GM19467 (cell line): ENCODE measurements around the gene SPNS2.
"Not testable (repeated sequence)": the region's sequence is repeated elsewhere in the genome, so short reads cannot be mapped to it uniquely, and the experiment has no call there.

ENCODE experiments used
- ATAC-seq: cut with Tn5 transposase; IDR thresholded peaks from one replicate; pipeline ENCODE4 v1.9.1; 2021; ENCODE audit warnings: mild to moderate bottlenecking, moderate library complexity; ENCODE audit not compliant: unreplicated experiment

The SPNS2 gene

DNA sequence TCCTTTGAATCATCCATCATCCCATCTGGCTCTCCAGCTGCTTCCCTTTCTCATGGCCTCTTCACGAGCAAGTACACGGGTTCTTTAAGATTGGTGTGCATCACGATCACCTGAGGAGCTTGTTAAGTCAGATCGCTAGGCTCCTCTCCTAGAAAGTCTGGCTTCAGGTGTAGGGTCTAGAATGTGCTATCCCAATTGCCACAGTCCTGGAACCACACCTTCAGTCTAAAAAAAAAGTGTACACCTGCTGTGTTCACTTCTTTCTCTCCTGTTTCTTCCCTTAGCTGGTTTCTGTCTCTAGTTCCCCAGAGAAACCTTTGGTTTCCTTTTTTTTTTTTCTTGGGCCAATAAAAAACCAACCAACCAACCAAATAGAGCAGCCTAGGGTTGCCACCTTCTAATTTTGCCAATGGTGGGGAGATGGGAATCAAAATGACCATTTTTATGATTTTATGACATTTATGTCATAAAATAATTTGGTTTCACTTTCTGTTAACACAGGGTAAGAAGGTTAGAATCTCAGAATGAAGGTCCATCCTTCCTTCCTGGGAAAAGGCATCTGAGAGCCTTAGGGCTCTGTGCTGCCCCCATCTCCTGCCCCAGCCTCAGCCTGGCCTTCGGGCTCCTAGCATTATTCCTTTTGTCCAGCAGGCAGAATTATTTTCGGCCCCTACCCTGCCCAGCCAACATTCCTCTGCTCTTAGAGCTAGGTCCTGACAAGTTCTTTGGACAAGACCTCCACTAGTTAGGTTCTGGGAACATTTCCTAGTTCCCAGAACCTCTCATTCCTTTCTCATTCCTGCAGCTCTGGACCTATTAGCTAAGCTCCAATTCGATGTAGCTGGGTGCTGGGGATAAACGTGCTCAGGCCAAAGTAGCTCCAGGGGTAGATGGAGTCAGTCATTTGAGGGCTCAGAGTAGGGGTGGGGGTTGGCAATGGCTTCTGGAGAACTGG is 63.6 kb downstream of the SPNS2 start:
- no peak for ATAC-seq

DNA sequence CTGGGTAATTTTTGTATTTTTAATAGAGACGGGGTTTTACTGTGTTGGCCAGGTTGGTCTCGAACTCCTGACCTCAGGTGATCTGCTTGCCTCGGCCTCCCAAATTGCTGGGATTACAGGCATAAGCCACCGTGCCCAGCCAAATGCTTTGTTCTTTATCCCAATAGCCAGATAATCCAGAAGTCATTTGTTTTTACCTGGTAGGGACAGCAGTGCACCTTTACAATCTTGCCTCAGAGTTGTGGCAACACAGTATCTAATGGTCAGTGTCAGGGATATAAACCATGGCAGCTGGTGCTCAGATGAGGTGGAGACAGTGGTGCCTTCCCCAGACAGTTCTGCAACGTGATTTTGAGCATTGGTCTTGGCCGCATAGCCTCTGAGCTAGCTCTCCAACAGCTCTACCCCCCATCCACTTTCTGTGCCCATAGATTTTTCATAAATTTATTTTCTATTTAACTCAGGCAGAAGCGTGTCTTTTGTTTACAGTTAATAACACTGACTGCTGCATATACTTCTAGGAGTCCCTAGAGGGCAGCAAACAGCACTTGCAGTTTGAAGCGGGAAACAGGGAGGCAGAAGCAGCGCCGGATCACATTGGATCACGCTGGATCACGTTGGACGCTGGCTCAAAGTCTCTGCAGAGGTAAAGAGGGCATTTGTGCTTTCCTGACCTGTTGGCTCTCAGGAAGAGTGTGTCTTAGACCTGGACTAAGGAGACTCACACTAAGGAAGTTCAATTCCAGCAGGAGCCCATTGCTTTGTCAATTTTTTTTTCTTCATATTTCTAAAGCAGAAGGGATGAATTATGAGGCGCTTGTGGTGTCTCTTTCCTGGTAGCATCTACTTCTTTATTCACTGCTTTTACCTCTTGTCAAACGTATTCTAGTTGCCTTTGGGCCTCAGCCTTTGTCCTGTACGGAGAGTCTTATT is 66.8 kb downstream of the SPNS2 start:
- ATAC-seq, result no peak

DNA sequence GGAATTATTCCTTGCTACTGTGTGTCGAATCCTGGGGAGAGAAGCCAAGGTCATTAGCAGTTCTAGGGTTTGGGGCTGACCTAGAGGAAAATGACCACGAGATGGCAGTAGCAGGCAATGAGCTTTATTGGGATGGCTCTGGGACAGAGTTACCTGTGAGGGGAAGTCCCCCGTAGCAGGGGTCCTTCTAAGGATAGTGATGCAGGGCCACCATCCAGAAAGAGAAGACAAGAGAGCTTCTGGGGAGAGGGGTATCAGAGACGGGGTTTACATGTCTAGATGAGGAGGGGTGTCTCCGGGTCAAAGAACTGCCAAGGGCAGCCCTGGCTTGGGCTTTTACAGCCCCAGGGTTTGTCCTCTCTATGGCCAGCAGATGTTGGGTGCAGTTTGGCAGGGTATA is 68.1 kb downstream of the SPNS2 start:
- no peak for ATAC-seq

DNA sequence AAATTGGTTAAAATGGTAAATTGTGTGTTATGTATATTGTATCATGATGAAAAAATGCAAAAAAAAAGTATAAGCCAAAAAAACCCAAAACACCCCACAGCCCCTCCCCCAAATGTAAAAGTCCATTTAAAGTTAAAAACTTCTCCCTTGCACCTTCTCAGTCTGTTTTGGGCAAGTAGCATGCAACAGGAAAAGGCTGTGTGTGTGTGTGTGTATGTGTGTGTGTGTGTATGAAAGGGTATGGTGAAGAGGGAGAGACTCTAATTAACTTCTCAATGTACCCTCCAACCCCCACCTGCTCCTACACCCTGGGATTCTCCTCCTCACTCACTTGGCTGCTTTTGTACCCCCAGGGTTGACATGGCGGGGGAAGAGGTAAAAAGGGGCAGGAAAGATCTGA is 70.9 kb downstream of the SPNS2 start:
- ATAC-seq, result no peak

DNA sequence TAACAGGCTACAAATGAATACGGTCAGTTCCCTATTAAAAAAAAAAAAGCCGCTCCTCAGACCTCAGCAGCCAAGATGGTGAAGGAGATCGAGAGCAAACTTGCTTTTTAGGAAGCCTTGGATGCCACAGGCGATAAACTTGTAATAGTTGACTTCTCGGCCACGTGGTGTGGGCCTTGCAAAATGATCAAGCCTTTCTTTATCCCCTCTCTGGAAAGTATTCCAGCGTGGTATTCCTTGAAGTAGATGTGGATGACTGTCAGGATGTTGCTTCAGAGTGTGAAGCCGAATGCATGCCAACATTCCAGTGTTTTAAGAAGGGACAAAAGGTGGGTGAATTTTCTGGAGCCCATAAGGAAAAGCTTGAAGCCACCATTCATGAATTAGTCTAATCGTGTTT is 73.5 kb downstream of the SPNS2 start:
- ATAC-seq, result no peak

DNA sequence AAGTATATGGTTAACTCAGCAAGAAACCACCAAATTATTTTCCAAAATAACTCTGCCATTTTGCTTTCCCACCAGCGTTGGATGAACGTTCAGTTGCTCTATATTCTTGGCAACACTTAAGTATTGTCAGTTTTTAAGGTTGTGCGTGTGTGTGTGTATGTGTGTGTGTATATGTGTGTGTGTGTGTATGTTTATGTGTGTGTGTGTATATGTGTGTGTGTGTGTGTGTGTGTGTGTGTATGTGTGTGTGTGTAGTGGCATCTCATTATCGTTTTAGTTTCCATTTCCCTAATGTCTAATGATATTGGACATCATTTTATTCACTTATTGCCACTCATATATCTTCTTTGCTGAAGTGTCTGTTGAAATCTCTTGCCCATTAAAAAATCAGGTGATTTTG is 74.4 kb downstream of the SPNS2 start:
- ATAC-seq, result no peak

DNA sequence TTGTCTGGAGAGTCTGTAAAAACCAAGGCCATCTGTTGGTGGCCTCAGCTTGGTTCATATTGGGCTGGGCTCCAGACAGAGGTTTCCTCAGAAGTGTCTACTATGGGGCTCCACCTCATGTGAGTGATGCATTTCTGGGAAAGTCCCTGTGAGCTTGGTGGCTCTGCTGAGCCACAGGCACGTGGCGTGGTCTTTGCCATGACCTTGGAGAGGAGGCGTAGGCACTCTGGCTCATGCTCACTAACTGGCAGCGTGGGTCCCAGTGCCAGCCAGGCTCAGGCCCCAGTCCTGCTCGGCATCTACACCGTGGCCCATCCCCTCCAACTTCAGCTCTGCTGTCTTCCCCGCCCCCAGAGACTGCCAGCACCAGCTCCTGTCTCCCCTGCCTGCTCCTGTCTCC is 75.0 kb downstream of the SPNS2 start:
- no peak for ATAC-seq

DNA sequence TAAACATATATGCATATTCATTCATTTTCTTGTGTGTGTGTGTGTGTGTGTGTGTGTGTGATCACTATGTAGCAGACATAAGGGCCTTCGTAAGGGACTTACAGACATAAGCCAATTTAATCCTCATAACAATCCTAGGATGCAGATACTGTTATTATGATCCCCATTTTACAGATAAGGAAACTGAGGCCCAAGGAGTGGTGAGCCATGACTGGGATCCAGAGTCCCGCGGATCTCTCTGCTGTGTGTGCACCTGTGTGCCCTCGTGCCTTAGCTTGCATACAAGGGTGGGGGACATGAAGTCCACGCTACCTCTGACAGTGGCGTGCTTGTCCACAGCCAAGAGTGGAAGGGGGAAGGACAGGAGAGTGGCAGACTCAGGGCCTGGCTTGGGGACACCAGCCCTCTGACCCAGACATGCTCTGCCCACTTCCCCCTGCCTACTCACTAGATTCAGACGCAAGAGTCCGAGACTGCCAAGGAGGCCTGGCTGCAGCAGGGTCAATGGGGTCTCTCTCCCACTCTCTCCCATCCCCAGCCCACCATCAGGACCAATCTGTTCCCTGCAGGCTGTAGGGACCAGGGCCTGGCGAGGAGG is 75.9 kb downstream of the SPNS2 start:
- no peak for ATAC-seq

DNA sequence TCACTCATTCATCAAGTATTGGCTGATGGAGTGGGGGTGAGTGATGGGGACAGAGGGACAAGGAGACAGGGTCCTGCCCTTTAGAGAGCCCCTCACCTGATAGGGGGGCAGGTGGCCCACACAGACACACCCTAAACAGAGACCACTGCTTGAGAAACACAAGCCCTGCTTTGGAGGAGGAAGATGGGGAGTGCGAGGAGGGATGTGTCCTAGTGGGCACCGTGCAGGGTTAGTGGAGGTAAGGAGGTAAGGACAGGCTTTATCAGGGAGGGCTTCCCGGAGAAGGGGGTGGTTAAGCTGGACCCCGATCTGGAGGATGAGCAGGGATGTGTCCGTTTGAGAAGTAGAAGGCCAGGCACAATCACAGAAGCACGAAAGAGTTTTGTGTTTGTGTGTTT is 77.5 kb downstream of the SPNS2 start:
- no peak for ATAC-seq

DNA sequence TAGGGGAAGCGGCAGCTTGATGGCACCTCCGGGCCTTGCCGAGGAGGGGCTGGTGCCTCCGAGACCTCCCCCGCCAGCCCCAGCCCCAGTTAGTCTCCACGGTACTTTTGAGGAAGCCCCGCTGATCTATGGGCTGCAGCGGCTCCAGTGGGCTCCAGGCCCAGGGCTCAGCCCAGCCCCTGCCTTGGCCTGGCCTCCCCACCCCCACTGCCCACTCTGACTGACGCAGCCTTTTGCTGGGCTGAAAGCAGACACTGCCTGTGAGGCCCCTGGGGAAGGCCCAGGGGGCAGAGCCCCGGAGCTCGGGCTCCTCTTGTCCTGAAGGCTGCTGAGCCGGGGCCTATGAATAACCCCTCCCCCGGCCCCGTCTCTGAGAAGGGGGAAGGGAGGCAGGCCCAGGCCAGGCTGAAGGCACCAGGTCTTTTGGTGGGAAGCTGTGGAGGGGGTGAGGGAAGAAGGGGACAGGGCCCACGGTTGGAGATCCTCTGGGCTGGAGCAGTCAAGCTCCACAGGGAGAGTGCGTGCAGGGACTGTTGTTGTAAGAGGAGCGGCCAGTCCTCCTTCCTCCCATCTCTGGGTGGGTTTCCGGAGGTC is 78.1 kb downstream of the SPNS2 start:
- no peak for ATAC-seq

DNA sequence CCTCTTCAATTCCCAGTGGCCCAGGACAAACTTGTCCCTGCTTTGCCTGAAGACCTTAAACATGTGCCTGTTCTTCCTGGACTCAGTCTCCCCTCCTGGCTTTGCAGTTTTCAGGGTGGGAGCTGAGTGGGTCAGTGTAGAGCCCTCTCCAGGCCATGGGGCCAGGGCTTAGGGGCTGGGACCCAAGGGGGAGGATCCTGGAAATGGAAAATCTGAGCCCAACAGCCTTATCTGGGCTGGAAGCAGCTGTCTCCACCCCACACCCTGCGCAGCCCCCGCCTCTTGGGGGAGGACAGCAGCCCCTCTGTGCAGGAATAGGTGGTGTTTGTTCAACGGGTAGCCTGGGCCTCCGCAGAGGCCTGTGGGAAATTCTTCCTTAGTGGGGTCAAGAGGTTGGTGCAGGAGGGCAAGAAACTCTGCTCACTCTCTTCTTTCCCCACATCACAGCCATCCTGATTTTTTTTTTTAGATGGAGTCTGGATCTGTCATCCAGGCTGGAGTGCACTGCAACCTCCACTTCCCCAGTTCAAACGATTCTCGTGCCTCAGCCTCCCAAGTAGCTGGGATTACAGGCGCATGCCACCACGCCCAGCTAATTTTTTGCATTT is 78.8 kb downstream of the SPNS2 start:
- no peak for ATAC-seq

DNA sequence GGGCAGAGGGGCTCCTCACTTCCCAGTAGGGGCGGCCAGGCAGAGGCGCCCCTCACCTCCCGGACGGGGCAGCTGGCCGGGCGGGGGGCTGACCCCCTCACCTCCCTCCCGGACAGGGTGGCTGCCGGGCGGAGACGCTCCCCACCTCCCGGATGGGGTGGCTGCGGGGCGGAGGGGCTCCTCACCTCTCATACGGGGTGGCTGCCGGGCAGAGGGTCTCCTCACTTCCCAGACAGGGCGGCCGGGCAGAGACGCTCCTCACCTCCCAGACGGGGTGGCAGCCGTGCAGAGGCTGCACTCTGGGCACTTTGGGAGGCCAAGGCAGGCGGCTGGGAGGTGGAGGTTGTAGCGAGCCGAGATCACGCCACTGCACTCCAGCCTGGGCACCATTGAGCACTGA is 79.7 kb downstream of the SPNS2 start:
- ATAC-seq, result not testable (repeated sequence)

DNA sequence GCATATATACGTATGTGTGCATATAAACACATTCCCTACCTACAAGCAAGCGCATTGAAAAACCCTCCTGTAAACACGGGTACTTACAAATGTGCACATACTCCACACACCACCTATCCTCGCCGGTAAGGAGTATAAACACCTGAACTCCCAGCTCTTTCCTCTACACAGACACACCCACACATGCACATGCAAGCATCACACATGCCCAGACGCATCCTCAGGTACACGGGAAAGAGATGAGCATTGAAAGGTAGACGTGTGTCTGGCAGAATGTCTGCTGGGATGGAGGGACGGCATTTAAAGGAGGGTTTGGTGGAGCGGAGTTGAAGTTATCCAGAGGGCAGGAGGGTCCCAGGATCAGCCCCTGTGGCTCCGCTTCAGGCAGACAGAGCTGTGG is 81.0 kb downstream of the SPNS2 start:
- no peak for ATAC-seq

DNA sequence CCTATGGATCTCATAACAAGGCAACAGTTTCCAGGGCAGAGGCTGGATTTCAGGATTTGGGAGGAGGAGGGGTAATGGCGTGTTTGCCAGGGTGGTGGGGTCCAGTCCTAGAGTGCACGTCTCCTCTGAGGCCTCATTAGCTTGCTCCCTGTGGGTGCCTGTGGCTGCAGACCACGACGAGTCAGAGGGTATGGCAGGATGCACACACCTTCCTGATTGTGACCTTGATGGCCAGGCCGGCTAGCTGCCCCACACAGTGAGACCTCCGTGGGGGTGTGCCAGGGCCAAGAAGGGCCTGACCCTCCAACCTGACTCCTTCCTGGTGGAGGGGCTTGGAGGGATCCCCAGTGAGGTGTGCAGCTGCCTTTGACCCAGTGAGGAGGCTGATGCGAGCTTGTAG is 81.6 kb downstream of the SPNS2 start:
- no peak for ATAC-seq

DNA sequence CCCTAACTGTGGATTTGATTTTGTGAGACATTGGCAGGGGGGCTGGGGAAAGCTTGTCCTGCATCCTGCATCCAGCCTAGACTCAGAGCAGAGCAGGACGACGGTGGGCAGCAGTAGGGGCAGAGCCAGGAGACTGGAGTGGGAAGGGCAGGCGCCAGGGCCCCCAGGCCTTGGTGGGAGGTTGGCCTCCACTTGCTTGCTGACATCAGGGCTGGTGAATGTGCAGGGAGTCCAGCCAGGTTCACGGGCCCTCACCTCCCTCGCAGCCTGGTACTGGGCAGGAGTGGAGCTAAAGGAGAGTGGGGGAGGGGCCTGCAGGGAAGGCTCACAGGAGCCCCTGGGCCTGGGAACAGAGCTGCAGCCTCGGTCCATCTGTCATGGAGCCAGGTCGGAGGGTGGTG is 83.4 kb downstream of the SPNS2 start:
- no peak for ATAC-seq

DNA sequence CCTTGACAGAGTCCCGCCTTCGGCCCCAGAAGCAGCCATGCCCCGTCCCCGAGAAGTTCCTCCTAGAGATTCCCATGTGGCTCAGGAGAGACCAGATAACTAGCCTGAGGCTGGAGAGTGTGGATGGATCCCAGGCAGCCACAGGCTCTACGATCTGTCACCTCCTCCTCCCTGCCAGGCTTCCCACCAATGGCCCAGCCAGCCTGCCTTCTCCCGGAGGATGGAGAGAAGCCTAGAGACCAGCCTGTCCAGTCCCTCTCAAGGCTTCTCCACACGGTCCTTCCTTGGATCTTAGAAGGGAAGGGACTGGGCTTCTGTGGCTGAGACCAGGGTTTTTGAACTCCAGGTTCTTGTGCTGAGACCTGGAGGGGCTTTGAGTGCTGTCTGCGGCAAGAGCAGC is 84.0 kb downstream of the SPNS2 start:
- no peak for ATAC-seq

DNA sequence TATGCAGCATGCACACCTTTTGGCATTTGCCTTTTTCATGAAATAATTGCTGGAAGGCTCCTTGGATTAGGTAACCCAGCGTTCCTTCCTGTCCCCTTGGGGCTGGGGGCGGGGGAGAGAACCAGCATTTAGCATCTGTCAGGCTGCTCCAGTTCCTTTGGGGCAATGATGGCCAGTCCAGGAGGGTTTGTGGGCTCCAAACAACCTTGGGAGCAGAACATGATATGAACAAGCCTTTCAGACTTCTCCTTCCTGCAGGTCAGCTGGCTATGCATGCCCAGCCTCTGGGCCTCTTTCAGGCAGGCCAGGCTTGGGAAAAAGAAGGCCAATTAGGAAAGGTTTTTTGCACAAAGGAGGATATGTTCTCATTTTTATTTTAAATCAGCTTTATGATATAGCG is 84.5 kb downstream of the SPNS2 start:
- ATAC-seq, result no peak

DNA sequence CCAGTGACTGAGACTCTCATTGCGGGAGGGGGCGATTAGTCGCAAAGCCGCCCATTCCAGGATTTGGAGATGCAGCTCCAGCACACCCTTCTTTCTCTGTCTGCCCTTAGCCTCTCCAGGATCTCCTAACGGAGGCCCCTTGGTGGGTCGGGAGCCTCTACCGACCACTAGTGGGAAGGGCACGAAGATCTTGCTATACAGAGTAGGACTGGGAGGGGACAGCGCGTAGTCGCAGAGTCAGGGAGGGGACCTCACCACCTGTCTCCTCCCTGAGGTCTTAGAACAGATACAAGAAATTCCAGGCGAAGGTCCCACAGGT is 85.1 kb downstream of the SPNS2 start:
- ATAC-seq, result no peak

DNA sequence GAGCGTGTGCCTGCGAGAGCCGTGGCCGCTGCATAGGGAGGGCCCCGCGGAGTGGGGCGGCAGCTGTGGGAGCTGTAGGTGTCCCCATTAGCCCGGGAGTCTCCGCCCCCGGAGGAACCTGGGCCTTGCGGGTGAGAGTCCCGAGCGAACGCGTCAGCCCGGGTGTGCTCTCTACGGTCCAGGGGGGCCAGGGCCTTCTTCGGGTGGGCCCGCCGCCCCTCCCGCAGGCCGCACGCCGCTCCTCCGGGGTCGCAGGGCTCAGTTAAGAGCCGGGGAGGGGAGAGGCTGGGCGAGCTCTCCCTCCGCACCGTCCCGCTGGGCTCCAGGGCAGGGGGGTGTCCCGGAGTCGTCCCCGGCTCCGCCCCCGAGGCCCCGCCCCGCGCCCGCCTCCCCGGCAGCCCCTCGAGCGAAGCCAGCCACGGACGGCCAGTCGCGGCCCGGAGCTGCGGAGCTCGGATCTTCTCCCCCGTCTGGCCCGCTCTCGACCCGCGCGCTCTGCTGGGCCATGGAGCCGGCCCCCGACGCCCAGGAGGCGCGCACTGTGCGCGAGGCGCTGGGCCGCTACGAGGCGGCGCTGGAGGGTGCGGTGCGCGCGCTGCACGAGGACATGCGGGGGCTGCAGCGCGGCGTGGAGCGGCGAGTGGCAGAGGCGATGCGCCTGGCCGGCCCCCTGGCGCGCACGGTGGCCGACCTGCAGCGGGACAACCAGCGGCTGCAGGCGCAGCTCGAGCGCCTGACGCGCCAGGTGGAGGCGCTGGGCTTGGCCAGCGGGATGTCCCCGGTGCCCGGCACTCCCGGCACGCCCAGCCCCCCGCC is 85.6 kb downstream of the SPNS2 start, which contains the start of gene SMTNL2:
Gene SMTNL2 (plus strand): TSS at position 429 of the 816 bp plus-strand sequence. CDS start 77 bp downstream, at position 506.
- no peak for ATAC-seq
